A549 (cell line): Measurements from ENCODE around the gene BBX. TPM values are rescaled to one million over a fixed set of nuclear protein-coding genes. Genes with fewer than 3 reads are reported as not detected.

Source experiments
- ATAC-seq, 2 experiments: fragments of 200-7000 bp in 1 of 2; fragments of >200 bp in 1 of 2; cut with Nextera tagmentation in 1 of 2; cut with Tn5 transposase in 1 of 2; 3 replicates each; pipeline versions ENCODE4 v1.8.0 to v1.9.1; 2018 to 2020; ENCODE audit warnings: mild to moderate bottlenecking in 1 of 2, moderate library complexity in 1 of 2
- CTCF ChIA-PET: fragments of 300-600 bp; sonication (Branson Sonifier 250); formaldehyde crosslinking; extraction: SDS; loops from one replicate; lab custom pipeline; 2021; ENCODE audit warnings: antibody characterized with exemption, inconsistent platforms; lab: Yijun Ruan, JAX
- POLR2A ChIA-PET: fragments of 350-600 bp; formaldehyde crosslinking; extraction: SDS; loops from one replicate; lab custom pipeline; 2021; ENCODE audit warnings: antibody characterized with exemption, inconsistent platforms; lab: Yijun Ruan, JAX
- DNase-seq, 2 experiments: peaks; one replicate each; pipeline versions ENCODE4 v3.0.0 to v3.0.0-alpha.2; 2011 to 2016; ENCODE audit warnings: low read depth in 1 of 2, low spot score in 1 of 2
- FAIRE-seq: peaks from 2 replicates; lab custom pipeline; 2011; peaks lifted over from hg19 to GRCh38; lab: Jason Lieb, UNC
- H3K27ac ChIP-seq, 2 experiments: fragments of >200 bp; sonication (Bioruptor Twin); formaldehyde crosslinking; 3 replicates each; pipeline ENCODE4 v1.5.1; 2016 to 2017
- H3K4me1 ChIP-seq: fragments of >200 bp; sonication (Bioruptor Twin); formaldehyde crosslinking; 3 replicates; pipeline ENCODE4 v1.6.1; 2016
- H3K4me2 ChIP-seq: fragments of >200 bp; sonication (Bioruptor Twin); formaldehyde crosslinking; 3 replicates; pipeline ENCODE4 v1.6.1; 2016
- H3K4me3 ChIP-seq: fragments of >200 bp; sonication (Bioruptor Twin); formaldehyde crosslinking; 3 replicates; pipeline ENCODE4 v1.5.1; 2016
- H3K9me3 ChIP-seq: fragments of >200 bp; sonication (Bioruptor Twin); formaldehyde crosslinking; 3 replicates; pipeline ENCODE4 v1.6.1; 2016
- BHLHE40 ChIP-seq: IDR thresholded peaks from 2 replicates; pipeline ENCODE4 v1.6.1; 2012; ENCODE audit warnings: low read depth, low read length, inconsistent platforms
- CBX8 ChIP-seq: fragments of 200-600 bp; sonication (generic); IDR thresholded peaks from 2 replicates; pipeline ENCODE4 v1.6.1; 2016
- CHD4 ChIP-seq: fragments of 200-600 bp; sonication (generic); IDR thresholded peaks from 2 replicates; pipeline ENCODE4 v1.6.1; 2016; ENCODE audit warnings: antibody characterized with exemption, mild to moderate bottlenecking, borderline replicate concordance
- EHMT2 ChIP-seq: fragments of 200-600 bp; sonication (generic); IDR thresholded peaks from 2 replicates; pipeline ENCODE4 v1.6.1; 2016; ENCODE audit warnings: antibody characterized with exemption, low read depth, mild to moderate bottlenecking, moderate library complexity
- ELK1 ChIP-seq: fragments of 150-350 bp; IDR thresholded peaks from 2 replicates; pipeline ENCODE4 v1.6.1; 2014; ENCODE audit warnings: low read depth, mild to moderate bottlenecking, low read length
- ESRRA ChIP-seq: fragments of 150-350 bp; IDR thresholded peaks from 2 replicates; pipeline ENCODE4 v1.6.1; 2014; ENCODE audit warnings: mild to moderate bottlenecking, low read length, borderline replicate concordance
- FOSL2 ChIP-seq, 2 experiments: fragments of 450-650 bp in 1 of 2; fragments of >200 bp in 1 of 2; sonication (Bioruptor Twin) in 1 of 2; formaldehyde crosslinking; IDR thresholded peaks; 2 replicates each; pipeline versions ENCODE4 v1.5.0 to v1.6.1; 2016 to 2020; ENCODE audit warnings: mild to moderate bottlenecking in 1 of 2, moderate library complexity in 1 of 2
- HDAC2 ChIP-seq: fragments of 200-600 bp; sonication (generic); IDR thresholded peaks from 2 replicates; pipeline ENCODE4 v1.6.1; 2016
- HES2 ChIP-seq: fragments of >200 bp; sonication (Bioruptor Twin); formaldehyde crosslinking; IDR thresholded peaks from 2 replicates; pipeline ENCODE4 v1.6.1; 2016
- HOXA7 ChIP-seq: fragments of 250-450 bp; sonication (Bioruptor Pico); IDR thresholded peaks from 2 replicates; pipeline ENCODE4 v1.5.0; 2020; ENCODE audit warnings: mild to moderate bottlenecking, moderate library complexity
- MYC ChIP-seq: IDR thresholded peaks from 2 replicates; pipeline ENCODE4 v1.6.1; 2012; ENCODE audit warnings: mild to moderate bottlenecking, inconsistent platforms, low read length, improper control_type of control experiment, borderline replicate concordance
- POLR2AphosphoS2 ChIP-seq: conservative IDR thresholded peaks from 2 replicates; pipeline ENCODE4 v1.6.1; 2012; ENCODE audit warnings: low read length, improper control_type of control experiment, inconsistent platforms
- RAD21 ChIP-seq, 2 experiments: fragments of >200 bp in 1 of 2; sonication (Bioruptor Twin) in 1 of 2; formaldehyde crosslinking in 1 of 2; IDR thresholded peaks in 1 of 2; conservative IDR thresholded peaks in 1 of 2; 2 replicates in 1 of 2; 3 replicates in 1 of 2; pipeline ENCODE4 v1.6.1; 2012 to 2018; ENCODE audit warnings: inconsistent platforms in 1 of 2
- RARB ChIP-seq: fragments of 250-450 bp; sonication (Bioruptor Pico); IDR thresholded peaks from 2 replicates; pipeline ENCODE4 v1.8.0; 2021; ENCODE audit warnings: mild to moderate bottlenecking, moderate library complexity
- TFCP2L1 ChIP-seq: fragments of 250-450 bp; sonication (Bioruptor Pico); IDR thresholded peaks from 2 replicates; pipeline ENCODE4 v1.5.0; 2021; ENCODE audit warnings: mild to moderate bottlenecking
- TP53 ChIP-seq: fragments of 250-450 bp; sonication (Bioruptor Pico); IDR thresholded peaks from 2 replicates; pipeline ENCODE4 v1.5.0; 2021; ENCODE audit warnings: mild to moderate bottlenecking, moderate library complexity
- ZC3H11A ChIP-seq: fragments of 450-650 bp; IDR thresholded peaks from 2 replicates; pipeline ENCODE4 v1.6.1; 2014; ENCODE audit warnings: antibody characterized with exemption, mild to moderate bottlenecking
- ZSCAN20 ChIP-seq: fragments of 250-450 bp; sonication (Bioruptor Pico); IDR thresholded peaks from 2 replicates; pipeline ENCODE4 v1.8.0; 2022; ENCODE audit warnings: mild to moderate bottlenecking, moderate library complexity
- WGBS: methylation state at CpG from one replicate; pipeline ENCODE4 v1.1.6; 2017; ENCODE audit errors: missing lambda C conversion rate; 5-methylcytosine and 5-hydroxymethylcytosine counted together
- polyA plus RNA-seq, 4 experiments: library from polyadenylated mRNA; depleted of rRNA in 3 of 4; stranded (reverse); fragments of >200 nt; fragmentation: RNase III in 1 of 4; extraction: RNeasy Plus Mini Kit Qiagen cat#74134 plus additional on column Dnase treatment in 1 of 4; gene quantifications; 2 replicates in 3 of 4; 3 replicates in 1 of 4; pipeline ENCODE4 v1.2.3, GENCODE V29; 2011 to 2017
- TF ChIP-seq, protein P1 (sequence below): IDR thresholded peaks from 2 replicates; pipeline ENCODE4 v1.6.1; 2012; ENCODE audit warnings: low read depth, borderline replicate concordance
- TF ChIP-seq, protein P2 (sequence below): IDR thresholded peaks from 2 replicates; pipeline ENCODE4 v1.6.1; 2012
- TF ChIP-seq, protein P3 (sequence below): fragments of >200 bp; sonication (Bioruptor Twin); formaldehyde crosslinking; IDR thresholded peaks from 3 replicates; pipeline ENCODE4 v1.5.1; 2016
- TF ChIP-seq, protein P4 (sequence below): fragments of >200 bp; sonication (Bioruptor Twin); formaldehyde crosslinking; IDR thresholded peaks from 3 replicates; pipeline ENCODE4 v1.6.1; 2016

The BBX gene
- polyA plus RNA-seq, 2 of the 4 experiments (the other 2 are of a cell fraction), result 16.7 to 62.8 TPM

- no peak for ATAC-seq
- no peak for DNase-seq
Measured at GRCh38 chr3:107627962-107628542, 105.3 kb downstream of the BBX start.

DNA sequence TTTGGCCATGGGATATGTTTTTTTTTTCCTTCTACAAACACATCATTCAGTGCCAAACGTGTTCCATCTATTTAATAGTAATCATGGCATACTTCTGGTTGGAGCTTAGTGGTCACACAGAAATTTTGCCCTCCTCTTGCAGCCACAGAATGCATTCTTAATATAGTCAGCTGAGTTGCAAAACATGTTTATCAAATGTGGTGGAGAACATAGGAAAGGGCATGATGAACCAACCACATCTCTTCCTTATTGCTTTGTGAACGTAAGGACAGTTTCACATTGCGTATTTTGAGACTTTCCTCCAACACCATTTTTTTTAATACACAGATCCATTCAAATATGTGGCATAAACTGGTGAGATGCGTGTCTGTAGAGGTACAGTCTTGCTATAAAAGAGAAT, 106.8 kb downstream of the BBX start:
- TF ChIP-seq ELK1 (no peak), CHD4 (no peak), HES2 (no peak), ZC3H11A (no peak), CBX8 (no peak), EHMT2 (no peak), POLR2AphosphoS2 (no peak), RARB (CRISPR knock-in tag) (no peak), HDAC2 (no peak), TFCP2L1 (CRISPR knock-in tag) (no peak), BHLHE40 (no peak), RAD21 (conservative IDR thresholded peaks at IDR 0.05 in 1 of 2, IDR thresholded peaks at IDR 0.05 in 1 of 2) (no peak), HOXA7 (CRISPR knock-in tag) (no peak), MYC (no peak)
- TF ChIP-seq, protein P1, sequence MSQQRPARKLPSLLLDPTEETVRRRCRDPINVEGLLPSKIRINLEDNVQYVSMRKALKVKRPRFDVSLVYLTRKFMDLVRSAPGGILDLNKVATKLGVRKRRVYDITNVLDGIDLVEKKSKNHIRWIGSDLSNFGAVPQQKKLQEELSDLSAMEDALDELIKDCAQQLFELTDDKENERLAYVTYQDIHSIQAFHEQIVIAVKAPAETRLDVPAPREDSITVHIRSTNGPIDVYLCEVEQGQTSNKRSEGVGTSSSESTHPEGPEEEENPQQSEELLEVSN, result no peak
- TF ChIP-seq, protein P2, sequence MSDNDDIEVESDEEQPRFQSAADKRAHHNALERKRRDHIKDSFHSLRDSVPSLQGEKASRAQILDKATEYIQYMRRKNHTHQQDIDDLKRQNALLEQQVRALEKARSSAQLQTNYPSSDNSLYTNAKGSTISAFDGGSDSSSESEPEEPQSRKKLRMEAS, result no peak
- ChIA-PET CTCF (interaction anchor here (1.0 kb wide), 1 partner anchor 46 kb away, joined by 3 read pairs; no protein-coding TSS in a partner anchor), POLR2A (no interaction called here)
- FAIRE-seq, result no peak
- no peak for ATAC-seq
- DNase-seq, result no peak
- H3K4me2 ChIP-seq, result no peak overlapping the region
- H3K9me3 ChIP-seq, result no peaks in the 10 kb centered on the region
- no peak overlapping the region for H3K4me3 ChIP-seq
- no peaks in the 10 kb centered on the region for H3K4me1 ChIP-seq
- no peak overlapping the region for H3K27ac ChIP-seq
- WGBS, result 89% methylated on average over 4 of the region's 4 CpGs

More at GRCh38 chr3:107627962-107628542, 105.3 kb downstream of the BBX start:
- ChIA-PET POLR2A (no interaction called here), CTCF (interaction anchor here (1.3 kb wide), 1 partner anchor 12 kb away, joined by 3 read pairs; no protein-coding TSS in a partner anchor)
- Histone ChIP-seq H3K4me3 (no peak overlapping the region), H3K4me1 (no peaks in the 10 kb centered on the region), H3K9me3 (no peaks in the 10 kb centered on the region), H3K27ac (no peak overlapping the region), H3K4me2 (no peak overlapping the region)
- FAIRE-seq, result no peak
- no peak for TF ChIP-seq FOSL2 (IDR thresholded peaks at IDR 0.05)
- no peak for TF ChIP-seq FOSL2 (CRISPR knock-in tag; IDR thresholded peaks at IDR 0.05)
- no peak for TF ChIP-seq TP53 (CRISPR knock-in tag)
- TF ChIP-seq, protein P3, sequence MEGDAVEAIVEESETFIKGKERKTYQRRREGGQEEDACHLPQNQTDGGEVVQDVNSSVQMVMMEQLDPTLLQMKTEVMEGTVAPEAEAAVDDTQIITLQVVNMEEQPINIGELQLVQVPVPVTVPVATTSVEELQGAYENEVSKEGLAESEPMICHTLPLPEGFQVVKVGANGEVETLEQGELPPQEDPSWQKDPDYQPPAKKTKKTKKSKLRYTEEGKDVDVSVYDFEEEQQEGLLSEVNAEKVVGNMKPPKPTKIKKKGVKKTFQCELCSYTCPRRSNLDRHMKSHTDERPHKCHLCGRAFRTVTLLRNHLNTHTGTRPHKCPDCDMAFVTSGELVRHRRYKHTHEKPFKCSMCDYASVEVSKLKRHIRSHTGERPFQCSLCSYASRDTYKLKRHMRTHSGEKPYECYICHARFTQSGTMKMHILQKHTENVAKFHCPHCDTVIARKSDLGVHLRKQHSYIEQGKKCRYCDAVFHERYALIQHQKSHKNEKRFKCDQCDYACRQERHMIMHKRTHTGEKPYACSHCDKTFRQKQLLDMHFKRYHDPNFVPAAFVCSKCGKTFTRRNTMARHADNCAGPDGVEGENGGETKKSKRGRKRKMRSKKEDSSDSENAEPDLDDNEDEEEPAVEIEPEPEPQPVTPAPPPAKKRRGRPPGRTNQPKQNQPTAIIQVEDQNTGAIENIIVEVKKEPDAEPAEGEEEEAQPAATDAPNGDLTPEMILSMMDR, result peak; percentile 27; the same call in 1 of the 3 replicates
- no peak for TF ChIP-seq ZSCAN20 (CRISPR knock-in tag)
- TF ChIP-seq, protein P4, sequence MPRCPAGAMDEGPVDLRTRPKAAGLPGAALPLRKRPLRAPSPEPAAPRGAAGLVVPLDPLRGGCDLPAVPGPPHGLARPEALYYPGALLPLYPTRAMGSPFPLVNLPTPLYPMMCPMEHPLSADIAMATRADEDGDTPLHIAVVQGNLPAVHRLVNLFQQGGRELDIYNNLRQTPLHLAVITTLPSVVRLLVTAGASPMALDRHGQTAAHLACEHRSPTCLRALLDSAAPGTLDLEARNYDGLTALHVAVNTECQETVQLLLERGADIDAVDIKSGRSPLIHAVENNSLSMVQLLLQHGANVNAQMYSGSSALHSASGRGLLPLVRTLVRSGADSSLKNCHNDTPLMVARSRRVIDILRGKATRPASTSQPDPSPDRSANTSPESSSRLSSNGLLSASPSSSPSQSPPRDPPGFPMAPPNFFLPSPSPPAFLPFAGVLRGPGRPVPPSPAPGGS, result no peak
- TF ChIP-seq ESRRA, result no peak
